Peyer's patch (tissue), 4 donors: ENCODE results near the gene DNAJB6.

ENCODE experiments used
- CTCF ChIP-seq, 6 experiments: fragments of 450-650 bp in 4 of 6; fragments of 200-600 bp in 2 of 6; sonication (generic) in 1 of 6; IDR thresholded peaks; one replicate each; pipeline ENCODE4 v1.5.1; 2017 to 2019; ENCODE audit warnings: antibody characterized with exemption in 6 of 6, mild to moderate bottlenecking in 3 of 6, moderate library complexity in 1 of 6
- POLR2A ChIP-seq, 2 donors: fragments of 450-650 bp; IDR thresholded peaks; one replicate each; pipeline ENCODE4 v1.5.1; 2017; ENCODE audit warnings: antibody characterized with exemption in 2 of 2, mild to moderate bottlenecking in 2 of 2, moderate library complexity in 2 of 2

GRCh38 chr7:157461573-157462418, 125.0 kb downstream of the DNAJB6 start:
- TF ChIP-seq CTCF (IDR thresholded peaks at IDR 0.05) (no peak), POLR2A (IDR thresholded peaks at IDR 0.05) (no peak)
